Measurements from ENCODE around the gene OR6J1. TPM values are rescaled to one million over a fixed set of nuclear protein-coding genes. Genes with fewer than 3 reads are reported as not detected.

The OR6J1 gene
- total and polyA plus RNA-seq, 10 of the 15 experiments (the other 5 are each of a cell fraction or from before 2014, with no cell fraction given), result not detected

GRCh38 chr14:22597771-22598098, 46.4 kb downstream of the OR6J1 start:
- Histone ChIP-seq H3K4me1 (ENCODE audit: control insufficient read depth, insufficient read depth, low read length) (peaks cover 19% of the 10 kb centered on the region), H3K9me3 (replicated peaks; ENCODE audit: control insufficient read depth, insufficient read depth, low read length) (no peaks in the 10 kb centered on the region), H3K36me3 (ENCODE audit: control insufficient read depth in 2 of 2, insufficient read depth in 2 of 2, low read length in 1 of 2) (peaks cover 0 to 2% of the 10 kb centered on the region in 2 experiments; a peak in 2 of 4 replicates), H3K4me3 (peak overlapping the region; percentile 94), H2AFZ (ENCODE audit: control insufficient read depth, low read depth, low read length) (peak overlapping the region; percentile 97), H3K79me2 (ENCODE audit: control insufficient read depth, insufficient read depth, low read length) (no peaks in the 10 kb centered on the region), H3K9ac (ENCODE audit: control insufficient read depth, insufficient read depth, low read length) (peak overlapping the region; percentile 77; the same call in 1 of the 2 replicates), H3K4me2 (ENCODE audit: control insufficient read depth, insufficient read depth) (peak overlapping the region; percentile 98), H4K20me1 (ENCODE audit: control insufficient read depth, insufficient read depth) (no peaks in the 10 kb centered on the region), H3K27ac (ENCODE audit: control insufficient read depth, insufficient read depth) (no peak overlapping the region), H3K27me3 (replicated peaks in 1 of 2; ENCODE audit: control insufficient read depth in 2 of 2, insufficient read depth in 2 of 2, low read length in 1 of 2) (no peaks in the 10 kb centered on the region; a peak in 1 of 4 replicates)
- SMC1A ChIA-PET (ENCODE audit: uncharacterized antibody, unreplicated experiment), result interaction anchor here (0.6 to 7.4 kb wide), 4 partner anchors 10 to 168 kb away, joined by 3 to 72 read pairs (median 4); partner anchors contain the start of genes DAD1 and OXA1L
- TF ChIP-seq ELK1 (IDR thresholded peaks at IDR 0.05; ENCODE audit: low read depth, low read length), result no peak
- TF ChIP-seq MYB (IDR thresholded peaks at IDR 0.05; ENCODE audit: borderline replicate concordance, low read depth, low read length), result no peak
- no peak for TF ChIP-seq IRF5 (IDR thresholded peaks at IDR 0.05; ENCODE audit: borderline replicate concordance)
- no peak for TF ChIP-seq CEBPB (IDR thresholded peaks at IDR 0.05; ENCODE audit: borderline replicate concordance in 1 of 2, low read depth in 2 of 2, low read length in 2 of 2)
- TF ChIP-seq SMAD1 (IDR thresholded peaks at IDR 0.05; ENCODE audit: low read depth, partially characterized antibody), result no peak
- no peak for TF ChIP-seq JUNB (IDR thresholded peaks at IDR 0.05)
- intact Hi-C loops (cut with micrococcal nuclease; ENCODE audit: unreplicated experiment), result no loop called here
- 6% methylated on average over 9 of the region's 9 CpGs for WGBS (ENCODE audit: insufficient coverage, insufficient replicate concordance, low lambda C conversion rate, missing lambda C conversion rate)
- no peak for DNase-seq (ENCODE audit: low read depth, low spot score)
- BruUV-seq (replicated peaks), result no TSS peak
- peak; percentile 21 for ATAC-seq
- POLR2A ChIA-PET, result interaction anchor here (0.6 to 6.0 kb wide), 4 partner anchors 10 to 226 kb away, joined by 3 to 91 read pairs (median 3); partner anchors contain the start of genes DAD1 and OXA1L
- in situ Hi-C loops (cut with MboI), result no loop called here
- RAD21 ChIA-PET (ENCODE audit: unreplicated experiment), result interaction anchor here (0.9 to 5.7 kb wide), 8 partner anchors 9 to 257 kb away, joined by 3 to 53 read pairs (median 8); partner anchors contain the start of gene DAD1
- no peak for FAIRE-seq
- CTCF ChIA-PET, result interaction anchor here (0.7 to 5.5 kb wide), 9 partner anchors 10 to 255 kb away, joined by 3 to 58 read pairs (median 3); partner anchors contain the start of gene DAD1
